Measurements from ENCODE around the gene UNC5B. TPM values are rescaled to one million over a fixed set of nuclear protein-coding genes. Genes with fewer than 3 reads are reported as not detected.

The UNC5B gene
- total and polyA plus RNA-seq, 8 donors, result 14.4 to 31.2 (median 21.4) TPM

DNA sequence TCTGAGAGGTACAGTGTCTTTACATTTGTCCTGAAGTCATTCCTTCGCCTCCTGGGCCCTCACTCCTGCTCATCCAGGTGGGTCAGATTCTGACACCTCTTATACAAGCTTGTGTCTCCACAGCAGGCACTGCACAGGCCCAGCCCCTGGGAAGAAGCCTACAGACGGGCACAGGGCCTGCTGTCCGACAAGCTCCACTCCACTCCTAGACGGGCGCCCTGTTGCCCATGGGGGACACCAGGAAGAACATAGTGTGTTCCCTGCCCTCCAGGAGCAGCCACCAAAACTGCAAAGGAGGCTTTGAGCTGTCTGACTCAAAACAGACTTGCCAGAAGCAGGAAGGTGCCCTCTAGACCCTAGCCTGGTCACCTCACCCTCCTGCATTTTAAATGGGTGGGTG, 61.1 kb downstream of the UNC5B start:
- H3K27ac ChIP-seq, result no peak overlapping the region
- H3K4me3 ChIP-seq, result no peak overlapping the region
- TF ChIP-seq CTCF (IDR thresholded peaks at IDR 0.05), result no peak
- ATAC-seq, result no peak
- H3K36me3 ChIP-seq, result no peaks in the 10 kb centered on the region
- intact Hi-C loops (cut with DNase I), result loop anchor here in 1 of 2 donors (10.0 kb wide), 1 partner anchor 59 kb away; the partner anchor contains the start of gene UNC5B
- H3K27me3 ChIP-seq, result no peaks in the 10 kb centered on the region
- peak in 1 of 4 donors; percentile 61 for DNase-seq
- no peaks in the 10 kb centered on the region for H3K9me3 ChIP-seq
- H3K4me1 ChIP-seq, result peaks cover 3 to 29% of the 10 kb centered on the region in 2 donors

- ATAC-seq, result no peak
- Histone ChIP-seq H3K9me3 (no peaks in the 10 kb centered on the region), H3K36me3 (peaks cover 0 to 3% of the 10 kb centered on the region in 2 donors), H3K27me3 (no peaks in the 10 kb centered on the region), H3K4me1 (peaks cover 0 to 35% of the 10 kb centered on the region in 2 donors), H3K27ac (peak overlapping the region in 1 of 2 donors; percentile 1), H3K4me3 (no peak overlapping the region)
- intact Hi-C loops (cut with DNase I), result loop anchor here in 1 of 2 donors (10.0 kb wide), 1 partner anchor 60 kb away; the partner anchor contains the start of gene UNC5B
- DNase-seq, result peak in 1 of 4 donors; percentile 26
- TF ChIP-seq CTCF (IDR thresholded peaks at IDR 0.05), result no peak
Observed at GRCh38 chr10:71274901-71275796, 62.8 kb downstream of the UNC5B start.

- Histone ChIP-seq H3K9me3 (no peaks in the 10 kb centered on the region), H3K27ac (no peak overlapping the region), H3K27me3 (no peaks in the 10 kb centered on the region), H3K4me3 (no peak overlapping the region), H3K4me1 (peaks cover 0 to 28% of the 10 kb centered on the region in 2 donors), H3K36me3 (peaks cover 0 to 3% of the 10 kb centered on the region in 2 donors)
- TF ChIP-seq CTCF (IDR thresholded peaks at IDR 0.05), result no peak
- no peak for DNase-seq
- no peak for ATAC-seq
- intact Hi-C loops (cut with DNase I), result loop anchor here in 1 of 2 donors (10.0 kb wide), 1 partner anchor 62 kb away; the partner anchor contains the start of gene UNC5B
Observed at GRCh38 chr10:71276873-71277272, 64.5 kb downstream of the UNC5B start.

- Histone ChIP-seq H3K27ac (no peak overlapping the region), H3K4me3 (no peak overlapping the region), H3K4me1 (peaks cover 0 to 18% of the 10 kb centered on the region in 2 donors), H3K9me3 (no peaks in the 10 kb centered on the region), H3K27me3 (no peaks in the 10 kb centered on the region), H3K36me3 (peaks cover 0 to 7% of the 10 kb centered on the region in 2 donors)
- DNase-seq (no peak), ATAC-seq (no peak)
- TF ChIP-seq CTCF (IDR thresholded peaks at IDR 0.05), result no peak
- intact Hi-C loops (cut with DNase I), result loop anchor here in 1 of 2 donors (10.0 kb wide), 1 partner anchor 63 kb away; the partner anchor contains the start of gene UNC5B
Observed at GRCh38 chr10:71277914-71278665, 65.7 kb downstream of the UNC5B start.
